ENCODE data around the gene ZRANB3.
"Not testable (repeated sequence)": the region's sequence is repeated elsewhere in the genome, so short reads cannot be mapped to it uniquely, and the experiment has no call there.

Gene ZRANB3

DNA sequence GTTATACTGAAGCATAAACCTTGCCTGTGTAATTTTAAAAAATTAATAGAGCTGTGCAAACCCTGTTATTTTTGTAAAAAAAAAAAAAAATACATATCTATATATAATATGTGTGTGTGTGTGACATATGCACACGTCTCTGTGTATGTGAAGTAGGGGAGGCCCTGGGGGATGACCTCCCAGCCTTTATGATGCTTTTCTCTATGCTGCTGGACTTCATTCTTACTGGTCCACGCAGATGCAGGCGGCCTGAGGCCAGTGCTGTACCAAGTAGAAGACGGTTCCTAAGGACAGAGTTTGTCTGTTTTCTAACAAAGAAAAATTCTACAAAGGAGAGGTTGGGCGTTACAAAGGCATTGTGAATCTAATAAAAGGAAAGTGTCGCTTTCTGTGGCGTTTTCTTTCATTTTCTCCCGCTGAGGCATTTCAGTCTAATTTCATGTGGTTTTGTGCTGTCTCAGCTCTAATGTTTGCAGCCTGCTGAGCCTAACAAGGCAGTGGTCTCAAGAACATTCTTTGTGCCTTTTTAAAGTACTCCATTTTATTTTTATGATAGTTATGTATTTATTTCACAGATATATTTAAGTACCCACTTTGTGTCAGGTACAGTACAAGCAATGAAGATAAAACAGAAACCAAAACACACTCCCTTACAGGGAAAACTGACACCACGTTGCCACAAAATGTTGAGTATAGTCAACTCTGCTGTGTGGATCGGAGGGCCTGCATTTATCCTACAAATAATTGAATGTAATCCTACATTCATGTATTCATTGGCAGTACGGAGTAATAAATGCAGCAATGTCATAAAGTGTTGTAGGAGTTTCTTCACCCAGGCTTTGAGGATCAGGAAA lies 360.9 kb downstream of the ZRANB3 start:
- DNase-seq: no peak

DNA sequence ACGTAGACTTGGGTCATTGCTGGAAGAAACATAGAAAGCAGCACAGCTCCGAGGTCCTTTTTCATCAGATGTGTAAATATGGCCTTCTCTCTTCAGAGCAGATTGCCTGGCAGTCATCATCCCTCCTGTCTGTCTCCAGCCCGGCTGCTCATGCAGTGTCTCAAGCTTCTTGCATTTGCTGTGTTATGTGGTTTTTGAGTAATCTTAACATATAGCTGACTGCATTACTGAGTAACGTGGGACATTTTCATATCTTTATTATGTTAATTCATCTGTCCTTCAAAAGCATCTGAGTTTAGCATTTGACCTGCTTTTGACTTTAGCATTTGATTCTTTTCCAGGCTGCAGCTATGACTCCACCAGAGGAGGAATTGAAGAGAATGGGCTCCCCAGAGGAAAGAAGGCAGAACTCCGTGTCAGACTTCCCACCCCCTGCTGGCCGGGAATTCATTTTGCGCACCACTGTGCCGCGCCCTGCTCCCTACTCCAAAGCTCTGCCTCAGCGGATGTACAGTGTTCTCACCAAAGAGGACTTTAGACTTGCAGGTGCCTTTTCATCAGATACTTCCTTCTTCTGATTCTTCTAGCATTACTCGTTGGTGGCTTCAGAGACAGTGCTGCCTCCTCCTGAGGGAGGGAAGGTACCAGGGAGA lies 362.7 kb downstream of the ZRANB3 start:
- no peak for DNase-seq

DNA sequence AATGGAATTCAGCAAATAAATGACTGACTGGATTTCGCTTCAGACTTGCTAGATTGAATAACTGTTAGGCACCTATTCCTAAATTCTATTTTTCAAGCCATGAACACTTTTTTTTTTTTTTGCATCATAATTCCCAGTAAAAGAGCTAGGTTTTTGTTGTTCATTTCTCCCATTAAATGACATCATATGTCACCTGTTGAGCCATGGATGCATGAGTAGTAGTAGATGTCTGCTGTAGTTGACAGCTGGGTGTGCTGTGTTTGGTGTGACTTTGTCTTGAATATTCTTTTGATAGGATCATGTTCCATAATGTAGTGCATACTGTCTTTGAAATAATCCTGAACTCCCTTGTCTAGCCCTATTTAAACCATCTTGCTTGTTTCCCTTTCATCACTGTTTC lies 363.7 kb downstream of the ZRANB3 start:
- no peak for DNase-seq

DNA sequence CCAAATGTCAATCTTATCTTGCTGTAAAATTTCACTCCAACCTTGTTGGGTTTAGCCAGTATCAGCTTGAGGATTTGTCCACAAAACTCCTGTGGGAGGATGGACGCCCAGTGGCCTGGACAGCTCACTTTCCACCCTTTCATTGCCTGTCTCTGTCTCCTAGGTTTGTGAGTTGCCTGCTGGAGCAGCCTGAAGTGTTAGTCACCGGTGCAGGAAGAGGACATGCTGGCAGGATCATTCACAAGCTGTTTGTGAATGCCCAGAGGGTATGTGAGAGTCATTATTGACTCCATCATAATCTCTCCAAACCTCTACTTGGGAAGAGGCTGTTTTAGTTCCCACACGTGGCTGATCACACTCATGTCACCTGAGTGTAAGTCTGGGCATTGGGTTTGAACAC lies 366.6 kb downstream of the ZRANB3 start:
- no peak for DNase-seq

DNA sequence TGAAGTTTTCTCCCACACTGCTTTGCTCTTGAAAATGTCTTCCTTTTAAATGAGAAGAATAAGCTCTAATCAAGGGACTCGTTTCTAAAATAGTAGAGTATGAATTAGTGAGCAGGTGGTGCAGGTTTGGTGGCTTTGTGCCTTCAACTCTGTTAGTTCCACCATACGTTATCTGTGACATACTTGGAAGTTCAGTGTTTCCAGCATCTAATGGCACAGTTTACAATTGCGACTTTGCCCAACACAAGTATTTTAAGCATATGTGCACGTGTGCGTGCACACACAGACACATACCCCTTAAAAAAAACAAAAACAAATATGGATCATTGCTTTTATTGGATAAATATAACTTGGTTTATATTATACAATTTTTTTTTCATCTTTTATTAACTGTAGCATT lies 367.1 kb downstream of the ZRANB3 start:
- no peak for DNase-seq

DNA sequence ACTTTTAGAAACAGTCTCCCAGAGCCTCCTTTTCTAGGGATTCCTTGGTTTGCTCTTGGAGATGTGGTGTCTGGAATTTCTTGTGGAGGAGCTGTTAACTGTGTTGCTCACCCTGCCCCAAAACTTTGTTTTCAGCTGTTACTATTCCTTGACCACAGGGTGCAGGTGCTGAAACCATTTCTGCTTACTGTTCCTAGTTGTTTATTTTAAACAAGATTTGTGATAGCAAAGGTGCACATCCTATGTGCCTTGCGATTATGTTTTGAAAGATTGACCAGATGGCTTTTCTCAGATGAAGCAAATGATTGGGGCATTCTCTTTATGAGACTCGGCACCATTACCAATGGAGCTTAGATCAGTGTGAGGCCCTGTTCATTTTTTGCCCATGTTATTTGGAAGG lies 367.7 kb downstream of the ZRANB3 start:
- DNase-seq: no peak

DNA sequence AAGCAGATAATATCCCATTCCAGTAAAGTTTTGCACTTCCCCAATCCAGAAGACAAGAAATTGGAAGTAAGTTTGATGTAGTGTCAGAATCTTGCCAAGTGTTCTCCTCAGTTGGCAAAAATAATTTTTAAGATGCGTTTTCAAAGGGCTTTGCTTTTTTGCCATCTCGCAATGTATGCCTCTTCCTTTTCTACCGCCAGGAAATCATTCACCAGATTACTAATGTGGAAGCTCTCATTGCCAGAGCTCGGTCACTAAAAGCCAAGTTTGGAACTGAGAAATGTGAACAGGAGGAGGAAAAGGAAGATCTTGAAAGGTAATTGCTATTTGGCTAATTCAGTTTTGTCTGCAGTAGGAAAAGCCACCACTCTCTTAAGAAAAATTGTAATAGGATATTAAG lies 368.2 kb downstream of the ZRANB3 start:
- DNase-seq: no peak

DNA sequence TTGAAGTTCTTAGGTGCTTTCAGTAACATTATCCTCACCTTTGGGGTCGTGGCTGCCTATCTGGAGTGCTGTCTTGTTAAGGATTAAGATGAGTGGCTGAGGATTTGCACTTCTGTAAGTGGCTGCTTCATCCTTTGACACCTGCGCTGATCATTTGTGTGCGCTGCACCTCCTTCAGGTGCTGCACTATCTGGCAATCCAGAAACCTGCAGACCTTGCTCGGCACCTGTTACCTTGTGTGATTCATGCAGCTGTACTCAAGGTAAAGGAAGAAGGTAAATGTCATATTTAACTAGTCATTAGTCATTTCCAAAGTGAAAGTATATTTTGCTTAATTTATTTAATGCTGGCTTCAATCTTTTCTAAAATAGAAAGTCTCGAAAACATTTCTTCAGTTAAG lies 368.6 kb downstream of the ZRANB3 start:
- no peak for DNase-seq

DNA sequence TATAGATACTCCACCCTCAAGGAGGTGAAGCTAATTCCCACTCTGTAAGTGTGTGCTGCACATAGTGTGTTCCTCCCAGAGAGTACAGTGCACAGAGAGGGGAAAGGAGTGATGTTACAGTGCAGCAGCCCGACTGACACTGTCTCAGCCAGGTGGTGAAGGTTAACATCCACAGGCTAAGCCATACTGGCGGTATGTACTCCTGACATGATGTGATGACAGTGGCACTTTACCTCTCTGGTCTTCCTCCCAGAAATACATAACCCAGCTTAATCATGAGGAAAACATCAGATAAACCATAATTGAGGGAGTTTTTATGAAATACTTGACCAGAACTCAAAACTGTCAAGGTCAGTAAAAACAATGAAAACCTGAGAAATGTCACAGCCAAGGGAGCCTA lies 371.8 kb downstream of the ZRANB3 start:
- DNase-seq: no peak

DNA sequence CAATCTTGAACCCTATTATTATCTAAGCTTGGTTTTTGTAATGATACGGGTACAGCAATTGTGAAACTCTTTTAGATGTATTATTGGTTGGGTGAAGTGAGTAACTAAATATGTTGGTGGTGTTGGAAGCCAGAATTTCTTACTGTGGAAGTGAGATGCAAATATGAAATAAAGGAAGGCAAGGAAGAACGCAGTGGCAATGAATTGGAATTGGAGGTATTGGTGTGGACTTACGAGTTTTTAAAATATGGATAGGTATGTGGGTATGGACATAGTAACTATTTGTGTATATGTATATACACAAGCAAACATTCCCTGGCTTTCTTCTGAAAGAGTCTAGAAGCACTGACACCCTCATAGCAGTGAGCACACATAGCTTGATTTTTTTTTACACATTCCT lies 373.2 kb downstream of the ZRANB3 start:
- DNase-seq: no peak

DNA sequence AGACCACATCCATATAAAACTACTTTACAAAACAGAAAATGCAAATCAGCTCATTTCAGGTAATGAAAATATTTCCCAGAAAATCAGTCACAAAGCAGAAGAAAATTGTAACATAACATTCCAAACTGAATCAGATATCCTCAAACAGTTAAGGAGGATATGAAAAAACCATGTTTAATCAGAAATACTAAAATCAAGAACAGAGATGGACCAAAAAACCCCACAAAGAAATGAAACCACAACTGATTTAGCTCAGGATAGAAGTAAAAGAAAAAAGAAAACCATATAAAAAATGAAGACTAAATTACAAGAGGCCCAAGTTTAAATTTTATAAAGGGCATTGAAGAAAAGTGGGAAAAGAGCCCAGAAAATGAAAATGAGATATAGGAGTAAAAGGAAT lies 376.1 kb downstream of the ZRANB3 start:
- DNase-seq: no peak

DNA sequence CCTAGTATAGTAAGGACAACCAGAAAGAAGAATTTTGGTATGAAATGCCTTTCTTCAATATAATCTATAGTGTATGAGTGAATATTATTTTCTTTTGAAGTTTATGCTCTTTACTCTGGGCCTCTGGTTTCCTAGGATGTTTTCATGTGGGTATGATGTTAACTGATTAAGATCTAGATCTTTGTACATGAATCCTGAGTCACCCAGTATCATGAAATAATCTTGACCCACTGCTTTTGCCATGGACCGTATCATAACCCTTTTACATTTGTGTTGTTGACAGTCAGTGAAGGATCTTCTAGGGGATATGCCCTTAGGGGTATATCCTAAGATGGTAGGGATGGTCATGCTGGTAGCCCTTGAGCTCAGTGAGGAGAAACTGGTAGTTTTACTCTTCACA lies 378.7 kb downstream of the ZRANB3 start:
- DNase-seq: no peak

DNA sequence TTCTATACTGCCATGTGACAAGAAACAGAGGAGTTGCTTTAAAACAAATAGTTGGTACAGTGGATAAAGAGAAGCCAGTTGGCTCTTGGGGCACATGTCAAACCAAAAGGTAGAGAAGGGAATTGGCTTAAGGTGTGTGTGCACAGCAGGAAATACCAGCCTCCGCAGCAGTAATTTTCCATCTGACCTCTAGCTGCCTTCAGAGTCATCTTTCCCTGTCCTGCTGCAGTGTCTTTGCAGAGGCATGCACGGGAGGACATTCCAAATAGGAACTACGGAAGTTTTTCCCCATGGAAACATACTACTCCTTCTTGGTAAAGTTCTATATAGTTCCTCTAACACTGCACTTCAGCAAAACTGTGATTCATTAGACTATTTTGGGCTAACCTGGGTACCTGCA lies 379.4 kb downstream of the ZRANB3 start:
- DNase-seq: no peak

DNA sequence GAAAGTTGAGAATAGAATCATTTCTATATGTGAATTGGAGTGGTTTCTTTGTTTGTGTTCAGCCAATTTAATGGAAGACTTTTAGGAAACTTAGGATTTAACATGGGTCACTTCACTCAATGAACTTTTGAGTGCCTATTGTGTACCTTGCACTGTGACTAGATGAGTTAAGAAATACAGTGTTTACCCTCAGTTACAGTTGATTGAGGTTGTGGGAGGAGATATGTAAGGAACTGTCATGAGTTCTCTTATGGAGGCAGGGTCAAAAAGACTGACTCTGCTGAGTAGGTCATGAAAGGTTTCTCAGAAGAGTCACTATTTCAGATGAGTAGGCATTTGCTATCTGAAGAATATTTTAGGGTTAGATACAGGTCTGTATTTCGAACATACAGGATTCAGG lies 380.3 kb downstream of the ZRANB3 start:
- no peak for DNase-seq

DNA sequence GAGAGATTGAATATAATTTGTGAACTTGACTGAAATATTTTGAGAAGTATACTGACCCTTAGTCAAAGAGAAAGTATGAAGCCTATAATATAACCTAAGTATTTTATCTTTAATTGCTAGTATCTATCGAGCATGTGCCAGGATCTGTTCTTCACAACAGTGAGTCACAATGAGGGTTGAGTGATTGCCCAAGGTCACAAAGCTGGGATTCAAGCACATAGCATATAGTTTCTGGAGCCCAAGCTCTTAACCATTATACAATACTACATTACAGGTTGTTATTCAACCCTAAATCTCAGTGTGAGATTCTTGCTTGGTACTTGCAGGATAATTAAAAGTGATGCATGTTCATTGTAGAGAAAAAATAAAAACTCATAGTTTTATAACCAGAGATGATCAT lies 381.8 kb downstream of the ZRANB3 start:
- DNase-seq: no peak

DNA sequence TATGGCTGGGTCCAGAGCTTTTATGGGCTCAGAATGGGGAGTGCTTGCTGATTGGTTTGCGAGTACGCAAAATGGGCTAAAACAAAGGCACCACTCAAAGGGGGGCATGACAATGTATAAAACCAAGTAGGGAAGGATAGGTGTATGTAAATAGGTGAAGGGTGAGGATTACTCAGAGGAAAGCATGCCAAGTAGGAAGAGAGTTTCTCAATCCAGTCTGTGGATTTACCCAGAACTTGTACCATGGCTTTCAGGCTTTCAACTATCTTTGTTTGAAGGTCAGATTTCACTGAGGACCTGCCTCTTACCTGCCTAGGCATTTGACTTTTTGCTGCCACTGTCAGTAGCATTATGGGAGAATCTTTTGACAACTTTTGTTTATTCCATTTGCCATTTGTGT lies 386.7 kb downstream of the ZRANB3 start:
- no peak for DNase-seq

DNA sequence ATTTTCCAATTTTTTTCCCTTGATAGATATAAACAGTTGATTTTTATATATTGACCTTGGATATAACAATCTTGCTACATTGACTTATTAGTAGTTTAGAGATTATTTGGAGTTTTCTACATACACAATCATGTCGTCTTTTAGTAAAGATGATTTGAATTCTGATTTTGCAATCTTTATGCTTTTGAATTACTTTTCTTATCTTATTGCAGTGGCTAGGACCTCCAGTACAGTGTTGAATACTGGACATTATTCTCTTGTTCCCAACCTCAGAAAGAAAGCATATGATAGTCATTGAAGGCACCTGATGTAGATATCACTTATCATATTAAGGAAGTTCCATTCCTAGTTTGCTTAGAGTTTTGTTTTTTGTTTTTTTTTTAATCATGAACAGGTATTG lies 388.7 kb downstream of the ZRANB3 start:
- DNase-seq: no peak

DNA sequence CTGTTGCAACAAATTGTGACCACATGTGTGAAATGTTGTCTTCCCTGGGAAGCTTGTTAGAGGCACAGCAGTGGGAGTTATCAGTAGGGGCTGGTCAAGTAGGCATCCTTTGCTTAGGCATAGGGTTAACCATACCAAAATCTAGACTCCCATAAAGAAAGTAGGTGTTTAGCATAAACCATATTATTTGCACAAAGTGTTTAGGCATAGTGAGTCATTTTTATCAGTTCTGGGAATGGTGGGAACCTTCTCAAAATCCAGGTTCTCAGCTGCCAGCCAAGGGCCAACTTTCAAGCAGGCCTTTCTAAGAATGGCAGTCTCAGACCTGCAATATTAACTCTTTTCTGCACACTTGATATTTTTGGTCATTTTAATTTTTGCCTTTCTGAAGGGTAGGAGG lies 390.4 kb downstream of the ZRANB3 start:
- DNase-seq: no peak

DNA sequence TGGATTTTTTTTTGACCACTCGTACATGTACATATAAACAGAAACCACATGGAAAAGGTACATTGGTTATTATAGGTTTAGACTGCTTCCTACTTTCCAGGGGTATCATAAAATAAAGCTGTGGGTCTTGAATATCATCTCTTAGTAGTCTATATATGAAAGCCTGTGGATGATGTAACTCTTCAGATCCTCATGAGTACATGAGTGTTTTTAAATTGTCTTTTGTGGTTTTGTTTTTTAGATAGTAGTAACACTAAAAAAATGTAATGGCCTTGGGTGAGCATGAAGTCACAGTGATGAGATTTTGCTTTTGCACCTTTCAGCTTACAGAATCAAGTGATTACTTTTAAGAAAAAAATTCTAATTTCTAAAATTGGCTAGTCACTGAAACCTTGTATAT lies 398.7 kb downstream of the ZRANB3 start:
- no peak for DNase-seq

DNA sequence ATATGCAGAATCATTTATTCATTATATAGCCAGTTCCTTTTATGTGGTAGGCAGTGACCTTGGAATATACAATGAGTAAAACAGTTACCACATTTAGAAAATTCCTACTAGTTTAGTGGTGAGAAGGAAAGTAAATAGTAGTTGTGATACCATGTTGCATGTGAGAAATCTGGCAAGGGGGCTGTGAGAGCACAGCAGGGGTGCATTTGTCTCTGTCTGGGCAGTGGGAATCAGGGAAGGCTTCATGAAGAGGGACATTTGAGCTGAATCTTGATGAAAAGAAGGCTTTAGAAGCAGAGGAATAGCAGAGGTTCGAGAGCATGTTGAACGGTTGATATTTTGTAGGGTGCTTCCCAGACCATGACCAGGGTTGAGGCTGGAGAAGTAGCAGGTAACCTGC lies 400.3 kb downstream of the ZRANB3 start:
- no peak for DNase-seq

DNA sequence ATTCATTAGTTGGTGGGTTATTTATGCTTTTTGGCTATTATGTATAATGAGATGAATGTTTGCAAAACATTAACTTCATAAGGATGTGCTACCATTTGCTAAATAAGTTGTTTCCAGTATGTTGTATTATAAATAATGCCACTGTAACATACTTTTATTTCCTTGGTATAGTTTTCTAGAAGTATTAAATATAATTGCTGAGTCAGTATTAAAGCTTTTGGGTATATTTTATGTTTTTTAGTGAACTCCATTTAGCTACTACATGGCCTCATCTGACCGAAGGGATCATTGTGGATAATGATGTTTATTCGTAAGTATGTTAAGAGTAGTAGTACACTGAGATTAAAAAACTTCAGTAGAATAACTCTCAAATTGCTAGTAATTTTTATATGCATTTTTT lies 405.1 kb downstream of the ZRANB3 start:
- DNase-seq: no peak

DNA sequence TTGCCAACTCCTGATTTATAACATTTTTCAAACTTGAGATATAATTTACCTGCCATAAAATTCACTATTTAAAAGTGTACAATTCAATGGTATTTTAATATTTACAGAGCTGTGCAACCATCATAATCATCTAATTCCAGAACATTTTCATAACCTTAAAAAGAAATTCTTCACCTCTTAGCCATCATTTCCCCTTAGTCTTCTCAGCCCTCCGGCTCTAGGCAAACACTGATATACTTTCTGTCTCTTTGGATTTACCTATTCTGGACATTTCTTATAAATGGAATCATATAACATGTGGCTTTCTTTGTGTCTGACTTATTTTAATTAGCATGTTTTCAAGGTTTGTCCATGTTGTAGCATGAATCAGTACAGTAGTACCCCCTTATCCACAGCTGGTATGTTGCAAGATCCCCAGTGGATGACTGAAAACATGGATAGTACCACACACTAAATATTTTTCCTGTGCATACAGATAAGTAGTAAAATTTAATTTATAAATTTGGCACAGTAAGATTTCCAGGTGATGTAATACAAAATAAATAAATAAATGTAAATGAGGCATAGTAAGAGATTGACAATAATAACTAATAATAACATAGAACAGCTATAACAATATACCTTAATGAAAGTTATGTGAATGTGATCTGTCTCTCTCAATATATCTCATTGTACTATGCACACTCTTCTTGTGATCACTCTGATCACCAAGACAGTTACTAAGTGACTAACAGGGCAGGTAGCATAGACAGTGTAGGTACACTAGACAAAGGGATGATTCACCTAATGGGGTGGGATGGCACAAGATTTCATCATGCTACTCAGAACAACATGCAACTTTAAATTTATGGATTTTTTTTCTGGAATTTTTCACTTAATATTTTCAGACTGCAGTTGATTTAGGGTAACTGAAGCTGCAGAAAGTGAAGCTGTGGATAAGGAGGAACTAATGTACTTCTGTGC lies 405.8 kb downstream of the ZRANB3 start:
- no peak for DNase-seq

DNA sequence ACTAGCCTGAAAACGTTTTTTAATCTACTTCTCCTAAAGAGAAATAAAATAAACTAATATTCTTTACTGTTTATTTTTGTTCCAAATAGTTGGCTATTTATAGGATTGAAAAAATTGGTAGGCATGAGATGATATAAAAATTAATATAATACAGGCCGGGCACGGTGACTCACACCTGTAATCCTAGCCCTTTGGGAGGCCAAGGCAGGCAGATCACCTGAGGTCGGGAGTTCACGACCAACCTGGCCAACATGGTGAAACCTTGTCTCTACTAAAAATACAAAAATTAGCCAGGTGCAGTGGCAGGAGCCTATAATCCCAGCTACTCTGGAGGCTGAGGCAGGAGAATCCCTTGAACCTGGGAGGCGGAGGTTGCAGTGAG lies 409.4 kb downstream of the ZRANB3 start:
- not testable (repeated sequence) for DNase-seq

All from CD4-positive, alpha-beta T cell treated with Interleukin-15 for 1 hour (primary cell).